Fibroblast of pulmonary artery (primary cell): ENCODE results near the gene PCDHGA6.

ENCODE experiments used
- DNase-seq: peaks from one replicate; pipeline ENCODE4 v3.0.0-alpha.2; 2010; ENCODE audit warnings: low read depth
- H3K4me3 ChIP-seq: replicated peaks from 2 replicates; pipeline ENCODE4 v1.5.1; 2011; ENCODE audit warnings: low read depth, mild to moderate bottlenecking, control low read depth, low read length, moderate library complexity
- CTCF ChIP-seq: IDR thresholded peaks from 2 replicates; pipeline ENCODE4 v1.5.1; 2011; ENCODE audit warnings: mild to moderate bottlenecking, control low read depth, low read length, inconsistent platforms; ENCODE audit errors: missing control alignments

The PCDHGA6 gene

GRCh38 chr5:141398608-141399007 lies 24.9 kb downstream of the PCDHGA6 start:
- no peak for TF ChIP-seq CTCF
- H3K4me3 ChIP-seq = peak overlapping the region; percentile 28
- no peak for DNase-seq

DNA sequence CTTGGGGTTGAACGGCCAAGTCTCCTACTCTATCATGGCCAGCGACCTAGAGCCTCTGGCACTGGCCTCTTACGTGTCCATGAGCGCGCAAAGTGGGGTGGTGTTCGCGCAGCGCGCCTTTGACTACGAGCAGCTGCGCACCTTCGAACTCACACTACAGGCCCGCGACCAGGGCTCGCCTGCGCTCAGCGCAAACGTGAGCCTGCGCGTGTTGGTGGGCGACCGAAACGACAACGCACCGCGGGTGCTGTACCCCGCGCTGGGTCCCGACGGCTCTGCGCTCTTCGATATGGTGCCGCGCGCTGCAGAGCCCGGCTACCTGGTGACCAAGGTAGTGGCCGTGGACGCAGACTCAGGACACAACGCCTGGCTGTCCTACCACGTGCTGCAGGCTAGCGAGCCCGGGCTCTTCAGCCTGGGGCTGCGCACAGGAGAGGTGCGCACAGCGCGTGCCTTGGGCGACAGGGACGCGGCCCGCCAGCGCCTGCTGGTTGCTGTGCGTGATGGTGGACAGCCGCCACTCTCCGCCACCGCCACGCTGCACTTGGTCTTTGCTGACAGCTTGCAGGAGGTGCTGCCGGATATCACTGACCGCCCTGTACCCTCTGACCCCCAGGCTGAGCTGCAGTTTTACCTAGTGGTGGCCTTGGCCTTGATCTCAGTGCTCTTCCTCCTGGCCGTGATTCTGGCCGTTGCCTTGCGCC lies 26.0 kb downstream of the PCDHGA6 start:
- peak overlapping the region; percentile 12 for H3K4me3 ChIP-seq
- TF ChIP-seq CTCF = no peak
- no peak for DNase-seq

DNA sequence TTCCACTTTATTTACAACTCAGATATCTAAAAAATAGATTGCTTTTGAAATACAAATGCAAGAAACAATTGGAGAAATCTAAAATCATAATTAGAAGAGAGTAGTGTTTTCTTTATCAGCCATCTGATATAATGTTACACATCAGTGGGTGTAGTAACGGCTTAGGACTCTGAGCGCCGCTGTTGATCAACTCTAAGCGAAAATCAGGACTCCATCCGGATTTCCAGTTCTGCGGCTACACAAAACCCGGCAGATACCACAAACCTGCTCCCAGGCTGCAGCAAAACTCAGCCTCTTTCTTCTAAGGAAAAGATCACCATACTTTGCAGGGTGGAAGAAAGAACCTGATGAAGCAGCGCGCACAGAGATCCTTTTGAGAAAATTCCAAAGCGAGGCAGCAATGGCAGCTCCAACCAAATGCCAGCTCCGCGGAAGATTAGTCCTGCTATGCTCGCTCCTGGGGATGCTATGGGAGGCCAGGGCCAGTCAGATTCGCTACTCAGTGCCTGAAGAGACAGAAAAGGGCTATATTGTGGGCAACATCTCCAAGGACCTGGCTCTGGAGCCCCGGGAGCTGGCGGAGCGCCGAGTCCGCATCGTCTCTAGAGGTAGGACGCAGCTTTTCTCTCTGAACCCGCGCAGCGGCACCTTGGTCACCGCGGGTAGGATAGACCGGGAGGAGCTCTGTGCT lies 29.0 kb downstream of the PCDHGA6 start, which contains the start of gene PCDHGA9:
Gene PCDHGA9, plus strand, starts transcription at position 226 of the 691 bp plus-strand sequence. Its CDS starts 175 bp downstream, at position 401.
- TF ChIP-seq CTCF = peak; percentile 38
- DNase-seq = peak; percentile 56
- peak within 1 kb of the TSS; percentile 42 for H3K4me3 ChIP-seq

DNA sequence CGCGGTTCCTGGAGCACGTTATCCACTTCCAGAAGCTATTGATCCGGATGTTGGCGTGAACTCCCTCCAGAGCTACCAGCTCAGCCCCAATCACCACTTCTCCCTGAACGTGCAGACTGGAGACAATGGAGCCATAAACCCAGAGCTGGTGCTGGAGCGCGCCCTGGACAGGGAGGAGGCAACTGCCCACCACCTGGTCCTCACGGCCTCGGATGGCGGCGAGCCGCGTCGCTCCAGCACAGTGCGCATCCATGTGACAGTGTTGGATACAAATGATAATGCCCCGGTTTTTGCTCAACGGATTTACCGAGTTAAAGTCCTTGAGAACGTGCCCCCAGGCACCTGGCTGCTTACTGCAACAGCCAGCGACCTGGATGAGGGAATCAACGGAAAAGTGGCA lies 29.7 kb downstream of the PCDHGA6 start:
- no peak overlapping the region for H3K4me3 ChIP-seq
- no peak for TF ChIP-seq CTCF
- DNase-seq = no peak

GRCh38 chr5:141407790-141408505 lies 34.3 kb downstream of the PCDHGA6 start, which contains the start of gene PCDHGB6:
TSS of gene PCDHGB6 (plus strand) at chr5:141408021. CDS start at chr5:141408203, 182 bp downstream.
- peak; percentile 67 for DNase-seq
- peak; percentile 56 for TF ChIP-seq CTCF
- H3K4me3 ChIP-seq = peak within 1 kb of the TSS; percentile 38

DNA sequence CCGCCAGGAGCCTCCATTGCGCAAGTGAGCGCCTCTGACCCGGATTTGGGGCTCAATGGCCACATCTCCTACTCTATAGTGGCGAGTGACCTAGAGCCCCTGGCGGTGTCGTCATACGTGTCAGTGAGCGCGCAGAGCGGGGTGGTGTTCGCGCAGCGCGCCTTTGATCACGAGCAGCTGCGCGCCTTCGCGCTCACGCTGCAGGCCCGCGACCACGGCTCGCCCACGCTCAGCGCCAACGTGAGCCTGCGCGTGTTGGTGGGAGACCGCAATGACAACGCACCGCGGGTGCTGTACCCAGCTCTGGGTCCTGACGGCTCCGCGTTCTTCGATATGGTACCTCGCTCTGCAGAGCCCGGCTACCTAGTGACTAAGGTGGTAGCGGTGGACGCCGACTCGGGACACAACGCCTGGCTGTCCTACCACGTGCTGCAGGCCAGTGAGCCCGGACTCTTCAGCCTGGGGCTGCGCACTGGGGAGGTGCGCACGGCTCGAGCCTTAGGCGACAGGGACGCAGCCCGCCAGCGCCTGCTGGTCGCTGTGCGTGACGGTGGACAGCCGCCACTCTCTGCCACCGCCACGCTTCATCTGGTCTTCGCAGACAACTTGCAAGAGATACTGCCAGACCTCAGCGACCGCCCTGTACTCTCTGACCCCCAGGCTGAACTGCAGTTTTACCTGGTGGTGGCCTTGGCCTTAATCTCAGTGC lies 36.1 kb downstream of the PCDHGA6 start:
- no peak for TF ChIP-seq CTCF
- H3K4me3 ChIP-seq = no peak overlapping the region
- DNase-seq = no peak
